ENCODE results near the gene GALNT17.

The GALNT17 gene

GRCh38 chr7:71272509-71273490, 140.9 kb downstream of the GALNT17 start:
- Histone ChIP-seq H4K20me1 (ENCODE audit: insufficient read depth, low read length) (no peaks in the 10 kb centered on the region), H3K27me3 (ENCODE audit: low read depth, low read length) (no peaks in the 10 kb centered on the region), H3K4me2 (ENCODE audit: low read length) (no peak overlapping the region), H3K9me3 (ENCODE audit: insufficient read depth, low read length) (no peaks in the 10 kb centered on the region), H3K27ac (ENCODE audit: low read length) (no peak overlapping the region), H2AFZ (ENCODE audit: low read depth, low read length) (no peak overlapping the region), H3K79me2 (ENCODE audit: low read length) (no peaks in the 10 kb centered on the region), H3K4me1 (ENCODE audit: low read length) (no peaks in the 10 kb centered on the region), H3K36me3 (replicated peaks; ENCODE audit: low read depth, low read length) (no peaks in the 10 kb centered on the region), H3K4me3 (ENCODE audit: low read length) (no peak overlapping the region), H3K9ac (ENCODE audit: low read length) (no peak overlapping the region)
- TF ChIP-seq EZH2phosphoT487 (IDR thresholded peaks at IDR 0.05; ENCODE audit: low read depth) = no peak
- no peak for TF ChIP-seq CTCF (IDR thresholded peaks at IDR 0.05; ENCODE audit: low read depth, low read length)

GRCh38 chr7:71278257-71278656, 146.3 kb downstream of the GALNT17 start:
- H3K9me3 ChIP-seq (ENCODE audit: insufficient read depth, low read length) = no peaks in the 10 kb centered on the region
- no peak overlapping the region for H3K27ac ChIP-seq (ENCODE audit: low read length)
- H3K4me2 ChIP-seq (ENCODE audit: low read length) = no peak overlapping the region
- no peak for TF ChIP-seq CTCF (IDR thresholded peaks at IDR 0.05; ENCODE audit: low read depth, low read length)
- TF ChIP-seq EZH2phosphoT487 (IDR thresholded peaks at IDR 0.05; ENCODE audit: low read depth) = no peak
- H3K9ac ChIP-seq (ENCODE audit: low read length) = no peak overlapping the region
- H3K4me3 ChIP-seq (ENCODE audit: low read length) = no peak overlapping the region
- no peaks in the 10 kb centered on the region for H3K27me3 ChIP-seq (ENCODE audit: low read depth, low read length)
- no peaks in the 10 kb centered on the region for H3K79me2 ChIP-seq (ENCODE audit: low read length)
- no peaks in the 10 kb centered on the region for H3K36me3 ChIP-seq (replicated peaks; ENCODE audit: low read depth, low read length)
- no peaks in the 10 kb centered on the region for H4K20me1 ChIP-seq (ENCODE audit: insufficient read depth, low read length)
- H2AFZ ChIP-seq (ENCODE audit: low read depth, low read length) = no peak overlapping the region
- no peaks in the 10 kb centered on the region for H3K4me1 ChIP-seq (ENCODE audit: low read length)

- Histone ChIP-seq H3K4me2 (ENCODE audit: low read length) (no peak overlapping the region), H3K4me1 (ENCODE audit: low read length) (no peaks in the 10 kb centered on the region), H3K9me3 (ENCODE audit: insufficient read depth, low read length) (no peaks in the 10 kb centered on the region), H2AFZ (ENCODE audit: low read depth, low read length) (no peak overlapping the region), H4K20me1 (ENCODE audit: insufficient read depth, low read length) (no peaks in the 10 kb centered on the region), H3K27ac (ENCODE audit: low read length) (no peak overlapping the region), H3K27me3 (ENCODE audit: low read depth, low read length) (no peaks in the 10 kb centered on the region), H3K36me3 (replicated peaks; ENCODE audit: low read depth, low read length) (no peaks in the 10 kb centered on the region), H3K9ac (ENCODE audit: low read length) (no peak overlapping the region), H3K4me3 (ENCODE audit: low read length) (no peak overlapping the region), H3K79me2 (ENCODE audit: low read length) (no peaks in the 10 kb centered on the region)
- no peak for TF ChIP-seq EZH2phosphoT487 (IDR thresholded peaks at IDR 0.05; ENCODE audit: low read depth)
- TF ChIP-seq CTCF (IDR thresholded peaks at IDR 0.05; ENCODE audit: low read depth, low read length) = no peak
These were observed 149.3 kb downstream of the GALNT17 start for GRCh38 chr7:71281261-71281660.

- Histone ChIP-seq H3K27ac (ENCODE audit: low read length) (no peak overlapping the region), H4K20me1 (ENCODE audit: insufficient read depth, low read length) (no peaks in the 10 kb centered on the region), H3K36me3 (replicated peaks; ENCODE audit: low read depth, low read length) (no peaks in the 10 kb centered on the region), H3K79me2 (ENCODE audit: low read length) (no peaks in the 10 kb centered on the region), H3K27me3 (ENCODE audit: low read depth, low read length) (no peaks in the 10 kb centered on the region), H3K4me3 (ENCODE audit: low read length) (no peak overlapping the region), H3K9ac (ENCODE audit: low read length) (no peak overlapping the region), H3K4me1 (ENCODE audit: low read length) (no peaks in the 10 kb centered on the region), H2AFZ (ENCODE audit: low read depth, low read length) (no peak overlapping the region), H3K4me2 (ENCODE audit: low read length) (no peak overlapping the region), H3K9me3 (ENCODE audit: insufficient read depth, low read length) (no peaks in the 10 kb centered on the region)
- TF ChIP-seq EZH2phosphoT487 (IDR thresholded peaks at IDR 0.05; ENCODE audit: low read depth) = no peak
- TF ChIP-seq CTCF (IDR thresholded peaks at IDR 0.05; ENCODE audit: low read depth, low read length) = no peak
These were observed 151.9 kb downstream of the GALNT17 start for GRCh38 chr7:71283802-71284201.
